NCI-H1694 treated with DMSO at 0.1 percent for 48 hours (cell line): ENCODE results near the gene MYH15.

ENCODE experiments used
- DNase-seq: peaks from one replicate; lab custom pipeline; 2025; lab: John Stamatoyannopoulos, UW

The MYH15 gene

GRCh38 chr3:108412121-108412750 is 98.2 kb downstream of the MYH15 start:
- no peak for DNase-seq

- DNase-seq, result no peak
Observed at GRCh38 chr3:108410531-108410984, 99.8 kb downstream of the MYH15 start.

GRCh38 chr3:108409800-108410178 is 100.6 kb downstream of the MYH15 start:
- DNase-seq, result no peak

GRCh38 chr3:108408883-108409799 is 101.3 kb downstream of the MYH15 start:
- no peak for DNase-seq

- no peak for DNase-seq
Observed at GRCh38 chr3:108407886-108408285, 102.5 kb downstream of the MYH15 start.

- peak; percentile 39 for DNase-seq
Observed at GRCh38 chr3:108406661-108407206, 103.7 kb downstream of the MYH15 start.

GRCh38 chr3:108406063-108406660 is 104.2 kb downstream of the MYH15 start:
- DNase-seq, result no peak

- DNase-seq, result peak; percentile 43
Observed at GRCh38 chr3:108404368-108404767, 106.0 kb downstream of the MYH15 start.

GRCh38 chr3:108403686-108404345 is 106.6 kb downstream of the MYH15 start:
- no peak for DNase-seq

GRCh38 chr3:108403198-108403597 is 107.2 kb downstream of the MYH15 start:
- no peak for DNase-seq

- DNase-seq, result no peak
Observed at GRCh38 chr3:108401836-108402235, 108.6 kb downstream of the MYH15 start.

- DNase-seq, result no peak
Observed at GRCh38 chr3:108398510-108398909, 111.9 kb downstream of the MYH15 start.

GRCh38 chr3:108396336-108396735 is 114.1 kb downstream of the MYH15 start:
- DNase-seq, result no peak

- no peak for DNase-seq
Observed at GRCh38 chr3:108394563-108394962, 115.8 kb downstream of the MYH15 start.

- DNase-seq, result no peak
Observed at GRCh38 chr3:108394016-108394415, 116.4 kb downstream of the MYH15 start.

GRCh38 chr3:108393128-108393900 is 117.1 kb downstream of the MYH15 start:
- no peak for DNase-seq

- DNase-seq, result peak; percentile 49
Observed at GRCh38 chr3:108391917-108392593, 118.3 kb downstream of the MYH15 start.

- no peak for DNase-seq
Observed at GRCh38 chr3:108389372-108389771, 121.0 kb downstream of the MYH15 start.

GRCh38 chr3:108388136-108389132 is 122.0 kb downstream of the MYH15 start:
- DNase-seq, result no peak
